ENCODE measurements around the gene DAGLB.
"Not testable (repeated sequence)": the region's sequence is repeated elsewhere in the genome, so short reads cannot be mapped to it uniquely, and the experiment has no call there.

The DAGLB gene

DNA sequence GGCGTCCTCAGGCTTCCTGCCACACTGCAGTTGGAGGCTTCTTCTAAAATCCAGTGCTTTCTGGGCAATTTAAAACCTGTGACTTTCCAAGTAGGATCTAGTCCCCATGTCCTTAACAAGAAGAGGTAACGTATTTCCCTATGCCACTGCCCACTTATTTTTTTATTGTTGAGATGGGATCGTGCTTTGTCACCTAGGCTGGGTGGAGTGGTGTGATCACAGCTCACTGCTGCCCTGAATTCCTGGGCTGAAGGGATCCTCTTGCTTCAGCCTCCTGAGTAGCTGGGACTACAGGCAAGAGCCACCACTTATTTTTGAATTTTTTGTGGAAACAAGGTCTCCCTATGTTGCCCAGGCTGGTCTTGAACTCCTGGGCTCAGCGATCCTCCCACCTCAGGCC is 63.4 kb downstream of the DAGLB start:
- no peak for DNase-seq (ENCODE audit: low read depth)
- TF ChIP-seq, protein P1, sequence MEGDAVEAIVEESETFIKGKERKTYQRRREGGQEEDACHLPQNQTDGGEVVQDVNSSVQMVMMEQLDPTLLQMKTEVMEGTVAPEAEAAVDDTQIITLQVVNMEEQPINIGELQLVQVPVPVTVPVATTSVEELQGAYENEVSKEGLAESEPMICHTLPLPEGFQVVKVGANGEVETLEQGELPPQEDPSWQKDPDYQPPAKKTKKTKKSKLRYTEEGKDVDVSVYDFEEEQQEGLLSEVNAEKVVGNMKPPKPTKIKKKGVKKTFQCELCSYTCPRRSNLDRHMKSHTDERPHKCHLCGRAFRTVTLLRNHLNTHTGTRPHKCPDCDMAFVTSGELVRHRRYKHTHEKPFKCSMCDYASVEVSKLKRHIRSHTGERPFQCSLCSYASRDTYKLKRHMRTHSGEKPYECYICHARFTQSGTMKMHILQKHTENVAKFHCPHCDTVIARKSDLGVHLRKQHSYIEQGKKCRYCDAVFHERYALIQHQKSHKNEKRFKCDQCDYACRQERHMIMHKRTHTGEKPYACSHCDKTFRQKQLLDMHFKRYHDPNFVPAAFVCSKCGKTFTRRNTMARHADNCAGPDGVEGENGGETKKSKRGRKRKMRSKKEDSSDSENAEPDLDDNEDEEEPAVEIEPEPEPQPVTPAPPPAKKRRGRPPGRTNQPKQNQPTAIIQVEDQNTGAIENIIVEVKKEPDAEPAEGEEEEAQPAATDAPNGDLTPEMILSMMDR (IDR thresholded peaks at IDR 0.05; ENCODE audit: control insufficient read depth, extremely low read depth, insufficient read depth), result no peak
- no peak overlapping the region for H3K4me3 ChIP-seq (ENCODE audit: low read depth, low read length)

DNA sequence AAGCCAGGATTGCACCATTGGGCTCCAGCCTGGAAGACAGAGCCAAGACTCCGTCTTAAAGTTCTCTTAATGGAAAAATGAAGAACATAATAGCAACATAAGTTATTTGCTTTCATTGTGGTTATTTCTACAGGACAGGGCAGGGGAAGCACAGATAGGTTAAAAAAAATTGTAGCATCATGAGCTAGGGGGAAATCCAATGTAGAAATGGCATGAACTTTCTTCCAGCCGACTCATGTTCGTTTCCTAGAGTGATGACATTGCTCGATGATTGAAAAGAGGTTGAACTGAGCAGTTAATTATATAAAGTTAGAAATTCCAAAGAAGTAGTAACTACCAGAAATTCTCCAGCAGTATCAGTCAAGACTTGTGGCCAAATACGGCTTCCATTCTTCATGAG is 64.9 kb downstream of the DAGLB start:
- DNase-seq (ENCODE audit: low read depth), result no peak
- TF ChIP-seq, protein P1 (IDR thresholded peaks at IDR 0.05; ENCODE audit: control insufficient read depth, extremely low read depth, insufficient read depth), result no peak
- no peak overlapping the region for H3K4me3 ChIP-seq (ENCODE audit: low read depth, low read length)

DNA sequence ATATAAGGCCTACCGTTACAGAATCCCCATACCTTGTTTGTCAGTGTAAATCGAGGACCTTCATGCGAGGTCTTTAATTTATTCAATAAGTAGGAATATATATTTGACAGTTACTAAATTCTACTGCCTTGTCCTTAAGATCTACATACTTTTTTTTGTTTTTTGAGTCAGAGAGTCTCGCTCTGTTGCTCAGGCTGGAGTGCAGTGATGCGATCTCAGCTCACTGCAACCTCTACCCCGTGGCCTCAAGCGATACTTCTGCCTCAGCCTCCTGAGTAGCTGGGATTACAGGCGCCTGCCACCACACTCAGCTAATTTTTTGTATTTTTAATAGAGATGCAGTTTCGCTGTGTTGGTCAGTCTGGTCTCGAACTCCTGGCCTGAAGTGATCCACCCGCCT is 65.9 kb downstream of the DAGLB start:
- H3K4me3 ChIP-seq (ENCODE audit: low read depth, low read length); DNase-seq (ENCODE audit: low read depth): not testable (repeated sequence)

DNA sequence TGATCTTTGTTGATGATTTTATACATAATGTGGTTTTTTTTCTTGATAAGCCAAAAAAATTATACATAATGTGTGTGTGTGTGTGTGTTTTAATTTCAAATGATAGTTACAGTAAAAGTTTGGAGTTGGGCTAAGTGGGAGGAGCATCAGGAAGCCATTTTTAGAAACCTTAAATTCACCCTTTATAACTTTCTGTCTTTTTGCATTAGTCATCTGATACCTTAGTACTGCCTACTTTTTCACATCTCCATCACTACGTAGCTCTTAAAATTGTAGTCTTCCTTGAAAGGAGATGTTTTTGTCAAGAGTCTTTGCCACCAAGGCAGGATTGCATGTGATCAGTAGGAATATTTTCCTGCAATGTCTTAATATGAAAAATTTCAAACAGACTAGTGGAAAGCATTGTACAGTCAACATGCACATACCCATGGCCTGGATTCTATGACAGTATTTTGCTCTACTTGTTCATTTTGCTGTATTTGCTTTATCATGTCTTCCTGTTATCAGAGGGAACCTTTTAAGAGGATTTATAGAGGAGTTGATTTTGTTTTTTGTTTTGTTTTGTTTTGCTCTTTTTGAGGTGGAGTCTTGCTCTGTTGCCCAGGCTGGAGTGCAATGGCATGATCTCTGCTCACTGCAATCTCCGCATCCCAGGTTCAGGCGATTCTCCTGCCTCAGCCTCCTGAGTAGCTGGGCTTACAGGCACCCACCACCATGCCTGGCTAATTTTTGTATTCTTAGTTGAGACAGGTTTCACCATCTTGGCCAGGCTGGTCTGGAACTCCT is 67.3 kb downstream of the DAGLB start:
- TF ChIP-seq, protein P1 (IDR thresholded peaks at IDR 0.05; ENCODE audit: control insufficient read depth, extremely low read depth, insufficient read depth), result no peak
- DNase-seq (ENCODE audit: low read depth), result no peak
- H3K4me3 ChIP-seq (ENCODE audit: low read depth, low read length), result no peak overlapping the region

DNA sequence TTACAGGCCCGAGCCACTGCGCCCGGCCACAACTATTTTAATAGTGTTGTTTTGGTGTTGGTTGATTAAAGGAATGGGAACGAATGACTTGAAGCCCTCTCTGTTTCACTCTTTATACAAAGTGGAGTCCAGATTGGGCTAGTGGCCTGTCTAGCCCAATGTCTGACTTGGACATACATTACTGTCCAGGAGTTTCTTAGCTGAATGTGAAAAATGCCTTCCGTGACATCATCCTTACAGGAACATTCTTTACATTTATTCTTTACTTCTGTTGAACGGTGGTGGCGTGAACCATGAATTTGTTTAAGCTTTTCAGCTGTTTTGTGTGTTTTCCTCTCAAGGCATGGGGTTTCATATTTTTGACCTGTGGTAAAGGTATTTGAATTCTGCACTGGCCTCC is 67.9 kb downstream of the DAGLB start:
- DNase-seq (ENCODE audit: low read depth), result no peak
- H3K4me3 ChIP-seq (ENCODE audit: low read depth, low read length), result no peak overlapping the region
- TF ChIP-seq, protein P1 (IDR thresholded peaks at IDR 0.05; ENCODE audit: control insufficient read depth, extremely low read depth, insufficient read depth), result no peak

DNA sequence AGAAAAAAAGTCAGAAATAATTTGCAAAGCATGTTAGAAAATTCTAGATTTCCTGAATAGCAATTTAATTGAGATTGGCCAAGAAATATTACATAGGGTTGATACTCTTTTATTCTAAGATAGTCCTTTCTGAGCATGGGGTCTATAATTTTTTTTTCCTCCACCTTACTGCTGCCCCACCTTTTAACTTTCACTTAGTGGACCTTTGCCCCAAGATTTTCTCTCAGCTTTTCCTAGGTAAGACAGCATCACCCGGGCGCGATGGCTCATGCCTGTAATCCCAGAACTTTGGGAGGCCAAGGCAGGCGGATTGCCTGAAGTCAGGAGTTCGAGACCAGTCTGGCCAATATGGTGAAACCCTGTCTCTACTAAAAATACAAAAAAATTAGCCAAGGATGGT is 69.2 kb downstream of the DAGLB start:
- not testable (repeated sequence) for DNase-seq (ENCODE audit: low read depth); H3K4me3 ChIP-seq (ENCODE audit: low read depth, low read length)

DNA sequence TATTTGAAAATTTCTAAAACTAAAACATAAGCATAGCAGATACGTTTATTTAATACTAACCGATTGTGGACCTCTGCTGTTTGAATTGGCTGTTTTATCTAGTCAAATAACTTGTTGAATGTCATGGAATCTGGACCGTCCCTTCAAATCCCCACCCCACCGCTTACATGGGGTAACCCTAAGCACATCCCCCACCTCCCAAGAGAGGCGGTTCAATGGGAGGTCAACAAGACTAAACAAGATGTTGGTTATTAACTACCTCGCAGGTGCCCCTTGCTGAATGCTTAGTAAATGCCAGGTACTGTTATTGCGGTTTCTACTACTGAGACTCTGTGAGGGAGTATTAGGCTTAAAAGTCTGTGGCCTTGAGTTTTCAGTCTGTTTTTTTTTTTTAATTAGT is 70.9 kb downstream of the DAGLB start:
- DNase-seq (ENCODE audit: low read depth), result no peak
- peak overlapping the region; percentile 3; the same call in 1 of the 2 replicates for H3K4me3 ChIP-seq (ENCODE audit: low read depth, low read length)
- TF ChIP-seq, protein P1 (IDR thresholded peaks at IDR 0.05; ENCODE audit: control insufficient read depth, extremely low read depth, insufficient read depth), result no peak

DNA sequence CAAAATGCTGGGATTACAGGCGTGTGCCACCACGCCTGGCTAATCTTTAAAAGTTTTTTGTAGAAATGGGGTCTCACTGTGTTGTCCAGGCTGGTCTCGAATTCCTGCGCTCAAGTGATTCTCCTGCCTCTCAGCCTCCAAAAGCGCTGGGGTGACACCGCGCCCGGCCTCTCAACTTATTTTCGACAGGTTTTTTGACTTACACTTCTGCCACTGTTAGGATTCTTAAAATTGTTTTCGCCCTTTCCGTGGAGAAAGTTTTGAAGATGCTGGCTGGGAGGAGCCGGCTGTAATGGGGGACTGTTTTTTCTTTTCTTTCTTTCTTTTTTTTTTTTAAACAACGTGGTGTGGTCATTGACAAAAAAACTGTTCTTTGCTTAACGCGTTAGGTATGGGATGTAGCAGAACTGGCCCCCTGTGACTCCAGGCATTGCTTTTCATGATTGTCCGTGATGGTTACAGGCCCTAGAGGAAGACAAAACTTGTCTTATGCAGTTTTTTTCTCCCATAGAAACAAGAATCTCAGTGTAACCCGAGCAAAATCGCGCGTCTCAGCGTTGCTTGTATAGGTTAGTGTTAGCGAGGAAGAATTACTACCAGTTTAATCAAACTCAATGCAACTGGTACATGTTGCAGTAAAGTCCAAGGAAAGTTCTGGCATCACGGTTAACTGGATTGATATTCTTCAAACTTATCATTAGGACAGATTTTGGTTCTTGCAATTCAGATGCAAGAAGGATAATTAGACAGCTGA is 72.2 kb downstream of the DAGLB start:
- no peak for DNase-seq (ENCODE audit: low read depth)
- TF ChIP-seq, protein P1 (IDR thresholded peaks at IDR 0.05; ENCODE audit: control insufficient read depth, extremely low read depth, insufficient read depth), result no peak
- H3K4me3 ChIP-seq (ENCODE audit: low read depth, low read length), result peak overlapping the region; percentile 90

All from LNCaP clone FGC (cell line).